ENCODE results near the gene DIP2B. TPM values are rescaled to one million over a fixed set of nuclear protein-coding genes. Genes with fewer than 3 reads are reported as not detected.

The DIP2B gene
- total and polyA plus RNA-seq, 2 experiments from 2014 or later: 5.6 to 17.9 TPM

GRCh38 chr12:50647031-50647430 is 142.2 kb downstream of the DIP2B start:
- H3K4me2 ChIP-seq (ENCODE audit: unreplicated experiment): no peak overlapping the region
- H3K36me3 ChIP-seq (ENCODE audit: low read depth): no peaks in the 10 kb centered on the region
- H3K27me3 ChIP-seq (replicated peaks; ENCODE audit: insufficient read depth): no peaks in the 10 kb centered on the region
- WGBS, 2 experiments (ENCODE audit: low coverage in 1 of 2, low lambda C conversion rate in 2 of 2, missing lambda C conversion rate in 2 of 2): 71 to 82% methylated on average over 8 of the region's 8 CpGs
- peaks cover 12% of the 10 kb centered on the region; the same call in 1 of the 2 replicates for H3K4me1 ChIP-seq (ENCODE audit: insufficient read depth)
- H3K79me2 ChIP-seq (ENCODE audit: insufficient read depth): peaks cover 7% of the 10 kb centered on the region; the same call in 1 of the 2 replicates
- no peaks in the 10 kb centered on the region for H3K9me2 ChIP-seq (ENCODE audit: insufficient read depth)
- no peak overlapping the region for H3K4me3 ChIP-seq
- TF ChIP-seq EZH2phosphoT487 (IDR thresholded peaks at IDR 0.05; ENCODE audit: insufficient read depth, low read depth) (no peak), EZH2 (IDR thresholded peaks at IDR 0.05; ENCODE audit: insufficient read depth, poor library complexity, severe bottlenecking) (no peak)
- H3K9me3 ChIP-seq (ENCODE audit: low read depth): no peaks in the 10 kb centered on the region
- in situ Hi-C loops (cut with MboI): no loop called here
- no peak overlapping the region for H3K9ac ChIP-seq
- 0 out of 2 replicates have a peak, but pooled peaks cover 5% of the 10 kb centered on the region for H3F3A ChIP-seq (ENCODE audit: insufficient read depth)
- DNase-seq: no peak
- H2AFZ ChIP-seq: no peak overlapping the region
- H4K20me1 ChIP-seq (ENCODE audit: insufficient read depth): no peaks in the 10 kb centered on the region
- H3K27ac ChIP-seq: no peak overlapping the region

DNA sequence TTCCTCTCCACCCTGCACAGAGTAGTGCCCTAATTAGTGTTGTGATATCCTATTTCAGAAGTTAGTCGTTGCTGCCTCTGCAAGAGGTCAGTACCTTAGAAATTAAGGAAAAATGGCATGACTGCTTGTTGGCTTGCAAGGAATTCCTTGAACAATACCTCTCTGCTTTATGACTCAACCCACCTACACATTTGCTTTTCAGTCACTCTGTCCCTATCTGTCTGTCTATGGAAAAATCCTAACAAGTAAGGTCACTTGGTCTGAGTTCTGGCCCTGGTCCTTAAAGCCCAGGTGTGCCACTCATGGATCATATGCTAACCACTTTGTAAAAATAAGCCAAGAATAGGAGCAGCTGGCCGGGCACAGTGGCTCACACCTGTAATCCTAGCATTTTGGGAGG is 142.7 kb downstream of the DIP2B start:
- H3F3A ChIP-seq (ENCODE audit: insufficient read depth): 0 out of 2 replicates have a peak, but pooled peaks cover 5% of the 10 kb centered on the region
- no peaks in the 10 kb centered on the region for H3K9me2 ChIP-seq (ENCODE audit: insufficient read depth)
- H3K27ac ChIP-seq: no peak overlapping the region
- H3K4me3 ChIP-seq: no peak overlapping the region
- H3K9ac ChIP-seq: no peak overlapping the region
- TF ChIP-seq EZH2 (IDR thresholded peaks at IDR 0.05; ENCODE audit: insufficient read depth, poor library complexity, severe bottlenecking) (no peak), EZH2phosphoT487 (IDR thresholded peaks at IDR 0.05; ENCODE audit: insufficient read depth, low read depth) (no peak)
- H3K4me2 ChIP-seq (ENCODE audit: unreplicated experiment): no peak overlapping the region
- H3K27me3 ChIP-seq (replicated peaks; ENCODE audit: insufficient read depth): no peaks in the 10 kb centered on the region
- peaks cover 9% of the 10 kb centered on the region; the same call in 1 of the 2 replicates for H3K4me1 ChIP-seq (ENCODE audit: insufficient read depth)
- in situ Hi-C loops (cut with MboI): no loop called here
- DNase-seq: peak; percentile 52
- peaks cover 8% of the 10 kb centered on the region for H3K79me2 ChIP-seq (ENCODE audit: insufficient read depth)
- no peak overlapping the region for H2AFZ ChIP-seq
- H3K9me3 ChIP-seq (ENCODE audit: low read depth): no peaks in the 10 kb centered on the region
- WGBS, 2 experiments (ENCODE audit: low coverage in 1 of 2, low lambda C conversion rate in 2 of 2, missing lambda C conversion rate in 2 of 2): 41 to 47% methylated on average over 2 of the region's 2 CpGs
- no peaks in the 10 kb centered on the region for H4K20me1 ChIP-seq (ENCODE audit: insufficient read depth)
- no peaks in the 10 kb centered on the region for H3K36me3 ChIP-seq (ENCODE audit: low read depth)

- Histone ChIP-seq H3K9me3 (ENCODE audit: low read depth) (no peaks in the 10 kb centered on the region), H3K79me2 (ENCODE audit: insufficient read depth) (peaks cover 29% of the 10 kb centered on the region), H3K4me1 (ENCODE audit: insufficient read depth) (peaks cover 9% of the 10 kb centered on the region; the same call in 1 of the 2 replicates), H3K36me3 (ENCODE audit: low read depth) (no peaks in the 10 kb centered on the region), H3K27me3 (replicated peaks; ENCODE audit: insufficient read depth) (no peaks in the 10 kb centered on the region), H4K20me1 (ENCODE audit: insufficient read depth) (no peaks in the 10 kb centered on the region), H3K4me2 (ENCODE audit: unreplicated experiment) (no peak overlapping the region), H3K9me2 (ENCODE audit: insufficient read depth) (no peaks in the 10 kb centered on the region), H3K4me3 (no peak overlapping the region), H3K9ac (no peak overlapping the region), H3K27ac (no peak overlapping the region), H2AFZ (no peak overlapping the region), H3F3A (ENCODE audit: insufficient read depth) (no peaks in the 10 kb centered on the region)
- no peak for DNase-seq
- TF ChIP-seq EZH2 (IDR thresholded peaks at IDR 0.05; ENCODE audit: insufficient read depth, poor library complexity, severe bottlenecking): no peak
- 98 to 100% methylated on average over 3 of the region's 3 CpGs for WGBS, 2 experiments (ENCODE audit: low coverage in 1 of 2, low lambda C conversion rate in 2 of 2, missing lambda C conversion rate in 2 of 2)
- in situ Hi-C loops (cut with MboI): no loop called here
Measured at GRCh38 chr12:50650285-50650684, 145.5 kb downstream of the DIP2B start.

GRCh38 chr12:50655374-50655921 is 150.7 kb downstream of the DIP2B start:
- no peaks in the 10 kb centered on the region for H3K9me2 ChIP-seq (ENCODE audit: insufficient read depth)
- no peak overlapping the region for H3K4me3 ChIP-seq
- no peaks in the 10 kb centered on the region for H3K4me1 ChIP-seq (ENCODE audit: insufficient read depth)
- H3K79me2 ChIP-seq (ENCODE audit: insufficient read depth): peaks cover 32% of the 10 kb centered on the region
- H3K36me3 ChIP-seq (ENCODE audit: low read depth): peaks cover 3% of the 10 kb centered on the region; the same call in 1 of the 2 replicates
- no peaks in the 10 kb centered on the region for H4K20me1 ChIP-seq (ENCODE audit: insufficient read depth)
- no peaks in the 10 kb centered on the region for H3K9me3 ChIP-seq (ENCODE audit: low read depth)
- H2AFZ ChIP-seq: no peak overlapping the region
- no peaks in the 10 kb centered on the region for H3F3A ChIP-seq (ENCODE audit: insufficient read depth)
- no peak overlapping the region for H3K9ac ChIP-seq
- H3K27me3 ChIP-seq (replicated peaks; ENCODE audit: insufficient read depth): no peaks in the 10 kb centered on the region
- in situ Hi-C loops (cut with MboI): no loop called here
- TF ChIP-seq EZH2phosphoT487 (IDR thresholded peaks at IDR 0.05; ENCODE audit: insufficient read depth, low read depth) (no peak), EZH2 (IDR thresholded peaks at IDR 0.05; ENCODE audit: insufficient read depth, poor library complexity, severe bottlenecking) (no peak)
- WGBS, 2 experiments (ENCODE audit: low coverage in 1 of 2, low lambda C conversion rate in 2 of 2, missing lambda C conversion rate in 2 of 2): 83% methylated on average over 5 of the region's 5 CpGs
- no peak for DNase-seq
- no peak overlapping the region for H3K27ac ChIP-seq
- no peak overlapping the region for H3K4me2 ChIP-seq (ENCODE audit: unreplicated experiment)

Measured in GM23248 (cell line).